ENCODE measurements around the gene UGT1A5.

DNA sequence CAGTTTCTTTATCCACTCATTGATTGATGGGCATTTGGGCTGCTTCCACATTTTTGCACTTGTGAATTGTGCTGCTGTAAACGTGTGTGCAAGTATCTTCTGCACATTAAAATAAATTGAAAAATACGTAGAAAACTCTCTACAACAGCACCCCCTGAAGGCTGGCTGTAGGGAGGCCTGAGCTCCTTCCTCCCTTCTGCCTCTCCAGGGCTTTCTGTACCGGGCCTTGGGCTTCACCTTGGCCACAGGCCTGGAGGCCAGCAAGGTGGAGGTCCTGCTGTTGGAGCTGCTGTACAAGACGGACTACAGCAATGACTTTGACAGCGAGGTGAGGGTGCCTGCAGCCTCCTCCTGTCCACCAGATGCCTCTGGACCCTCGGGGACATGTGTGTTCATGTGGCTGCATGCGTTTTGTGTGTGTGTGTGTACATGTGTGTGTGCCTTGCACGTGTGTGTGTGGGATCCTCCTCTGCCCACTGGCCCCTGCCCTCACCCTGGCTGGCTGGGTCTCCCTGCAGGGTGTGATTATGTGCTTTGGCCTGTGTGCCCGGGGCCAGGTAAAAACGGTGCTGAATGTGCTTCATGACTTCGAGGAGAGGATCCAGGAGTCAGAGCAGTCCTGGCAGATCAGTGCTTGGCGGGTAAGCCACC lies 94.6 kb downstream of the UGT1A5 start:
- TF ChIP-seq, protein P1, sequence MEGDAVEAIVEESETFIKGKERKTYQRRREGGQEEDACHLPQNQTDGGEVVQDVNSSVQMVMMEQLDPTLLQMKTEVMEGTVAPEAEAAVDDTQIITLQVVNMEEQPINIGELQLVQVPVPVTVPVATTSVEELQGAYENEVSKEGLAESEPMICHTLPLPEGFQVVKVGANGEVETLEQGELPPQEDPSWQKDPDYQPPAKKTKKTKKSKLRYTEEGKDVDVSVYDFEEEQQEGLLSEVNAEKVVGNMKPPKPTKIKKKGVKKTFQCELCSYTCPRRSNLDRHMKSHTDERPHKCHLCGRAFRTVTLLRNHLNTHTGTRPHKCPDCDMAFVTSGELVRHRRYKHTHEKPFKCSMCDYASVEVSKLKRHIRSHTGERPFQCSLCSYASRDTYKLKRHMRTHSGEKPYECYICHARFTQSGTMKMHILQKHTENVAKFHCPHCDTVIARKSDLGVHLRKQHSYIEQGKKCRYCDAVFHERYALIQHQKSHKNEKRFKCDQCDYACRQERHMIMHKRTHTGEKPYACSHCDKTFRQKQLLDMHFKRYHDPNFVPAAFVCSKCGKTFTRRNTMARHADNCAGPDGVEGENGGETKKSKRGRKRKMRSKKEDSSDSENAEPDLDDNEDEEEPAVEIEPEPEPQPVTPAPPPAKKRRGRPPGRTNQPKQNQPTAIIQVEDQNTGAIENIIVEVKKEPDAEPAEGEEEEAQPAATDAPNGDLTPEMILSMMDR (IDR thresholded peaks at IDR 0.05): no peak
- no peak for TF ChIP-seq POLR2A (IDR thresholded peaks at IDR 0.05)

Measured in uterus (tissue), 2 donors.